ENCODE measurements around the gene KCP.

- TF ChIP-seq USF1 (IDR thresholded peaks at IDR 0.05) (no peak), EP300 (IDR thresholded peaks at IDR 0.05; ENCODE audit: borderline replicate concordance) (no peak), RAD21 (IDR thresholded peaks at IDR 0.05; ENCODE audit: low read depth) (no peak), TCF12 (IDR thresholded peaks at IDR 0.05; ENCODE audit: low read depth) (no peak), EGR1 (IDR thresholded peaks at IDR 0.05) (no peak), REST (IDR thresholded peaks at IDR 0.05; ENCODE audit: low read depth) (no peak)
Measured at GRCh38 chr7:128839751-128840177, 70.7 kb downstream of the KCP start.
